GM18907 (cell line): ENCODE data around the gene NTS.

ENCODE experiments used
- ATAC-seq: cut with Tn5 transposase; IDR thresholded peaks from one replicate; pipeline ENCODE4 v1.9.1; 2021; ENCODE audit warnings: mild to moderate bottlenecking, moderate library complexity; ENCODE audit not compliant: unreplicated experiment

The NTS gene

DNA sequence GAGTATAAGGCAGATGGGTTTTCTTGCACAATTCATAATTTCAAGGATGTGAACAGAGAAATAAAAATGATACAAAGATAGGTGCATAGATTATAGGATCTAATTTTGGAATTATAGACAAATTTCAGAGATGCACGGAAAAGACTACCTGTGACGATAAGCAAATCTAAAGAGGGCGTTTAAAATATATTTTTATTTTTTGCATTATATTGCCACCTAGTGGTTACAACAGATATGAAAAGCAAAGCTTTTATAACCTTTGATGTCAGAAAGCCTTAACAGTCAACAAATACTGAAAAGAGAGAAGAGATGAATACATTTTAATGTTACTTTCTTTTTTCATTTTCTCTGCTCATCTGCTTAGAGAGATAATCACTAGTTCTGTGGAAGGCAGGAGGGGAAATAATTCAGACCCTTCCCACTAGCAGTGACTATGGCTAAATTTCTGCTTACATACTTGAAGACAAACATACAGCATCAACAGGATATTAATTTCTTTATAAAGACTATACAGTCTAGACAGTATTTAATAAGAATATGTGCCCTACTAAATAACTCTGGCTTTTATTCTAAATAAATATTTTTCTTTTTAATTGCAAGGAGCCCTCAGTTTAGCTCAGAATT is 46.3 kb downstream of the NTS start:
- peak; percentile 76 for ATAC-seq

DNA sequence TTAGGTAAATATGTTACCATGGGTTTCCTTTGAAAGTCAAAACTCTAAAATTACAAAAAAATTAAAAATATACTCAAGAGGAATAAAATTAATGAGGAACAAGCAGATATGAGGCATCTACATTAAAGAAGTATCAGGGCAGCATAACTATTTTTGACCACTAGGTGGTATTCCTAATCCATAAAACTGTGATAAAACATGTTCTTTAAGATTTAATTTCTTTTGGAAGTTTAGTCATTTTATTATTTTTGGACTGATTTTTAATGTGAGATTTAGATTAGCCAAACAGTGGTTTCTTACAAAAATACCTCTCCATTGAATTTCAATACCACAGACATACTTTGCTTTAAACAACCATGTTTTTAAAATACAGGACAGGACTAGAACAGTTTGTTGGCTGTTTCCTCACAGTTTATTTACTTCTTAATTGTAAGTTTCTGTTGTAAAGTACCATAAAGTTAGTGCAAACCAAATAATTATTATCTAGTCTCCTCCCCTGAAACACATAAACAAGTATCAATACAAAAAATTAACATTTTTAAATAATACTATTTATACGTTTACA is 49.8 kb downstream of the NTS start:
- peak; percentile 57 for ATAC-seq

DNA sequence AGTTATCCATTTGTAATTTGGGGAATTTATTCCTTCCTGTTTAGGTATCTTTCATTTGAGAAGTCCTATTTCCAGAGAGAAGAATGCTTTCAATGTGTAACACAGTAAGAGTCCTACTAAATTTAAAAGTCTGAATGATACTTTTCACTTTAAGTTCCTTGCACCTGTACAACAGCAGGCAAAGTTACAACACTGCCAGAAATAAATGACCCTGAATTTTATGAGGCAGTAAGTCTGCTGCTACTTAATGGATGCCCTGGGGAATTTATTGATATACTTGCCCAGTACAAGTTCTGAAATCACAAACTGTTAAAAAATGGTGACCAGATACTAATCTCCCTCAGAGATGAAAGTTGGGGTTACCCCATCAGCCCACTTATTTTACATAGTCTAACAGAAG is 53.1 kb downstream of the NTS start:
- no peak for ATAC-seq
